Raji (cell line): ENCODE data around the gene GALNT8.

Experiments
- POLR2A ChIP-seq: IDR thresholded peaks from 2 replicates; pipeline ENCODE4 v1.6.1; 2011; ENCODE audit warnings: low read depth, low read length, control low read depth; ENCODE audit not compliant: insufficient read depth

Gene GALNT8

DNA sequence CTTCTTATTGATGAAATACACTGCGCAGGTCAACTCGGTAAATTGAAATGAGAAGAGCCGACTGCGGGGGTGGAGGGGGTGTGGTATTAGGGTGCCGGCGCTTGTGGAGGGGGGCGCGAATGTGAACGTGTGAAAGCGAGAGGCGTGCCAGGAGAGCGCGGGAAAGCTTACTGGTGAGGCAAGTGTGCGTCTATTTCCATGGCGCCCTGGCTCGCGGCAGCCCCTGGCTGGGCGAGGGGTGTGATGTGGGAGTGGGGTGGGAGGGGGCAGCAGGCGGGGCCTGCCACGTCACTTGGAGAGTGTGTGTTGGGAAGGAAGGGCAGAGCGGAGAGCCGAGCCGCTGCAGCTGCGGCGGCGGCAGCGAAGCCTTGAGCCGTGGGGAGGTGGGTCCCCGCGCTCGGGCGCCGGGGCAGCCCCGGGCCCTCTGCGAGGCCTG is 88.8 kb downstream of the GALNT8 start:
- no peak for TF ChIP-seq POLR2A

DNA sequence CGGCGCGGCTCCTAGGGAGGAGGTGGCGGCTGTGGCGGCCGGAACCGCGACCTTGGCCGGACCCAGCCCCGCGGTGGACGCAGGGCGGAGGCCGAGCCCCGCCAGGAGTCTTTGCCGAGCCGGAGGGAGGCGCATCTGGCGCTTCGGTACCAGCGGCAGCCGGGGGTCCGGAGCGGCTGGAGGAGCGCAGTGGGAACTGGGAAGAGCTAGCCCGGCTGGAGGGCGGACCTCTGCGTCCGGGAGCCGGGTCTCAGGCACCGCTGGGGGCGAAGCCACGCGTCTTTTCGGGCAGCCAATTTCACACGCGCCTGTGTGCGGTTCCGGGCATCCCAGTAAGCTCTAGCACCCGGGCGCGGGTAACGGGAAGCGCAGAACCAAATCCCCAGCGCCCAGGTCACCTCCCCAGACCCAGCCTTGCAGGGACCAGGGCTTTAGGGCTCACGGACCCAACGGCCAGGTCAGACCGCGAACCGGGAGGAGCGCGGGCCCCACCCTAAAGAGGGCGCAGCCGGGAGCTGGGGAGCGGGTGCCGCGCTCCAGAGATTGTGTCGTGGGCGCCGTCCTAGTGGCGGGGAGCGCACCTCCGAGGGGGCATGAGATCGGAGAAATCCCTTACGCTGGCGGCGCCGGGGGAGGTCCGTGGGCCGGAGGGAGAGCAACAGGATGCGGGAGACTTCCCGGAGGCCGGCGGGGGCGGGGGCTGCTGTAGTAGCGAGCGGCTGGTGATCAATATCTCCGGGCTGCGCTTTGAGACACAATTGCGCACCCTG is 89.4 kb downstream of the GALNT8 start:
- no peak for TF ChIP-seq POLR2A

DNA sequence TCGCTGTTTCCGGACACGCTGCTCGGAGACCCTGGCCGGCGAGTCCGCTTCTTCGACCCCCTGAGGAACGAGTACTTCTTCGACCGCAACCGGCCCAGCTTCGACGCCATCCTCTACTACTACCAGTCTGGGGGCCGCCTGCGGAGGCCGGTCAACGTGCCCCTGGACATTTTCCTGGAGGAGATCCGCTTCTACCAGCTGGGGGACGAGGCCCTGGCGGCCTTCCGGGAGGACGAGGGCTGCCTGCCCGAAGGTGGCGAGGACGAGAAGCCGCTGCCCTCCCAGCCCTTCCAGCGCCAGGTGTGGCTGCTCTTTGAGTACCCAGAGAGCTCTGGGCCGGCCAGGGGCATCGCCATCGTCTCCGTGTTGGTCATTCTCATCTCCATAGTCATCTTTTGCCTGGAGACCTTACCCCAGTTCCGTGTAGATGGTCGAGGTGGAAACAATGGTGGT is 90.0 kb downstream of the GALNT8 start:
- TF ChIP-seq POLR2A: no peak

DNA sequence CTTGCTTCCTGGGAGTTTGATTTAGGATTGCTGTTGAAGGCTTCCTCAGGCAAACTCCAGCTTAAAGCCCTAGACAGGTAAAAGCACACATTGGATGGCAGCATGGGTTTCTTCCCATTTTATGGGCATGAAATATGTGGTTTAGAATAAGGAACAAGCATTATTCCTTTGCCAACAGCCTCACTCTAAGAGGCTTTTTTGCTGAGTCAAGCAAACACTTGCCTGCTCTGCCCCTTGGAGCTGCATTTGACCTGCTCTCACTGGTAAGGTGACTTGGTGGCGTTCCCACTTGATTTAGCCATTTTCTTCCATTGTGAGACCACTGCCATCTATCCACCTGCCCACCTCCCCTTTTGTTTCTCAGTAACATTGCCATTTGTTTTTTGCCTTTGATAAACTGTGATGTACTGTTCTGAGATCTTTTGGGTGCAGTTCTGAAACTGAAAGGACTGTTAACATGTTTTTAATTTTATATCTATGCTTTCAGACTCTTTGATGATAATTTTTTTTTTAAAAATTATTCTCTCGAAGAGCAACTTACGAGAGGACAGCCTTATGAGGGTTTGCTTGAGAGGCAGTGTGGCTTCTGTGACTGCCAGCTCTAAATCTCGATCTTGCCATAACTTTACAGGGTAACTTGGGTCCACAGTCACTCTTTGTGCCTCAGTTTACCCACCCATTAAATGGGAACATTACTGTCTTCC is 92.6 kb downstream of the GALNT8 start:
- no peak for TF ChIP-seq POLR2A

DNA sequence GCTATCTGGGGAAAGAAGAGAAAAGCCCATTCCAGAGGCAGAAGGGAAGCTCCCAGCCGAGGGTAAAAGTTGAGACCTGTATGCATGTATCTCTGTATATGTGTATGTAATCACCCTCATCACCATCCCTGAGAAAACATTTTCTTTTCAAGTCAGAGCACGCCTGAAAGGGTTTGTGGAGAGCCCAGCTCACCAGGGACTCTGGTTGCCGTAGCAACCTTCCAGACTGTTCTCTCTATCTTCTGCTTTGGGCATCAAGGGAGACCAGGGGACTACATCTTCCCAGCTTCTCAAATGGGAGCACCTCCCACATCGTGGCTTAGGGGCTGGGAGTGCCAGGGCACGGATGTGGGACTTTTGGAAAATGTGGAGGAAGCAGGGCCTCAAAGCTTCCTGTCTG is 93.5 kb downstream of the GALNT8 start:
- no peak for TF ChIP-seq POLR2A

DNA sequence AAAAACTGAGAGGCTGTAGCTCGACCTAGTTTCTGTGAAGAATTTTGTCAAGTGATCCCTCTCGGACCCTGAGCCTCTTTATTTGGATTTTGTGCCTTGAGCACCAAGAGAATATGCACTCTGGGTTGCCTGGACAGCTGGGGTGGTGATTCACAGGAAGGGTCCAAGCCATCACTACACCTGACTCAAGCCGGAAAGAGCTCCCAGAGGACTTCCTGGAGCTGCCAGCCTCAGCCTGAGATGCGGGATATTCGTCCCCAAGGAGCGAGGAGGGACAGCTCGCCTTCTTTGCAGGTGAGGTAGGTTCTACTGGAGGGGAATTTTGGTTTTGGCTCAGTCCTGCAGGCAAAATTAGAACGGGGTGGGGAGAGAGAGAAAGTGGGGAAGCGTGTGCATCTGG is 94.3 kb downstream of the GALNT8 start:
- TF ChIP-seq POLR2A: no peak

DNA sequence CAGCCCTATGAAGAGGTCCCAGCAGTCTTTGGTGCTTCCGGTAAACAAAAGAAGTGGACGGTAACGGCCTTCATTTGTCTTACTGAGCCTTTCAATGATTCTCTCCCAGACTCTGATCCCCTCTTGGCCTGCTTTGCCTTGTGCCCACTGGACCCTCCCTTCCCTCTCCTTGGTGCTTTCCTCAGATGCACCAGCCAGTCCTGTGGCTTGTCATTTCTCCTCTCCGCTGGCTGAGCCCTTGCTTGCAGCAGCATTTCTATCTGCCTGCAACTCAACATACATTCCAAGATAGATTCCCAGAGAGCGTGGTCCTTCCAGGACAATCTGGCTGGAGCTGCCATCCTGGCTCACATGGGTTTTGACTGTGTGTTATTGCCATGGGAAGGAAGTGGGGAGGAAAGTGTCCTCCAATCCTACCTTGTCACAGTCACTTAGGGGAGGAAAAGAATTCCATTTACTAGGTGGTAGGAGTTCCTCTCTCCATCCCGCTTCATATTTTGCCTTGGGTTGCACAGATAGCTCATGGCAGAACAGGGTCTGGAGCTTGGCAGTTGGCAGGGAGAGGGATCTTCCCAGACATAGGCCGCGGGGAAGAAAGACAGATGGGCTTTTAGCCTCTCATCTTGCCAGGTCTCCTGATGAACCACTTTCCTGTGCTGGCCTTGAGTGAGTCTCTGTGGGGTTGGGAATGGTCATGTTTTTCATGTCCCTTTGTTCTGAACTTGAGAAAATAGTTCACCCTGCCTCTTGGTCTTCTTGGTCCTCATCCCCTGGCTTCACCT is 96.7 kb downstream of the GALNT8 start:
- no peak for TF ChIP-seq POLR2A

DNA sequence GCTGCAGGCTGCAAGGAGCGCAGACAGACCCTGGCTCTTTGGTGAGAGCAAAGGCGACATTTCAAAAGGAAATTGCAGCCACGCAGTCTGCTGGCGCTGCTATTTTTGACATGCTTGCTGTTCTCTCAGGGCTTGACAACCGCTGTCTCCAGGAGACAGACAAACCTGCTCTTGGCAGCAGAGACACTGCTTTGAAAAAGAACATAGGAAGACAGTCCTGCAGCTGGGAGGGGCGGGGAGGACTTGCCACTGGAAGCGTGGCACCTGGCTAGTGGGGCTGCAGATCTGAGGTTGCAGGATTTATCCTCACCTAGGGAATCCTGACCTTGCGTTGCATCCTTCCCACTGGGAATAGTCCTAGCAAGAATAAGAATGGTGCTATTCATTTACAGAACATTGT is 97.7 kb downstream of the GALNT8 start:
- TF ChIP-seq POLR2A: no peak

DNA sequence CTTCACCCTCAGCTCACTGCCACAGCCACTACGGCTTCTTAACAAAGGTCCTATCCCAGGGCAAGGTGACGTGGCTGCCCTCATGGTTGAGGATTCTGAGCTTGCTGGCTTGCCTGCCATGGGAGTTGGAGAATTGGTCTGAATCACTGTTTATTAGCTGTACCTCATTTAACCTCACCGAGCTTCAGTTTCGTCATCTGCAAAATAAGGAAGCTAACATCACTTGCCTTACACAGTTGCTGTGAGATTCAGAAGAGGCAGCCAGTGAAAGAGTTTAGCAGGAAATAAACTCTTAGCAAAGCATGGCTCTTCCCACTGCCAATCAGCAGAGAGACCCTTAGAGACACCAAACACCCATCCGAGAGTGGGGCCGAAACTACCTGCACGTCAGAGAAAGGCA is 99.5 kb downstream of the GALNT8 start:
- TF ChIP-seq POLR2A: no peak

DNA sequence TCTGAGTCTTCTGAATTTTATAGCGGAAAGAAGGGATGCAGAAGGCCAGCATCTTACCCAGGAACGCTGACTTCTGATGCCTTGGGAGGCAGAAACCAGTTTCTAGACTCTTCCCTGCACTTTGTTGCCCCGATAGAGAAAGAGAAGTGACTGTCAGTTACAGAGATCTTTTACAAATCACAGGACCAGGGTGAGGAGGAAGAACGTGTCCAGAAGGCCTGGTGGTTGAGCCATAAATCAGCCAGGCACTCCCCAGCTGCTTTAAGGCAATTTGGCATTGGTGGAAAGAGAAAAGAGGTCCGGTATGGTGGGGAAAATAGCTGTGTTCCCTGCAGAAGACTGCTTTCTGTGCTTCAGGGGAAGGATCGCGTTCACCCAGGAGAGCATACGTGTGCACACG is 100.8 kb downstream of the GALNT8 start:
- TF ChIP-seq POLR2A: no peak
